ENCODE results near the gene METRN.

The METRN gene

GRCh38 chr16:714558-715476 is at the start of gene METRN:
Gene METRN (plus strand): TSS chr16:715118. CDS start chr16:715290, 172 bp downstream.
- peak; percentile 74 to 88 (median 75) for DNase-seq (ENCODE audit: low read depth in 3 of 3, low spot score in 1 of 3)

GRCh38 chr16:666572-666971 is 48.3 kb upstream of the METRN start:
- DNase-seq (ENCODE audit: low read depth in 3 of 3, low spot score in 1 of 3), result no peak

GRCh38 chr16:667113-667779 is 47.7 kb upstream of the METRN start:
- no peak for DNase-seq (ENCODE audit: low read depth in 3 of 3, low spot score in 1 of 3)

DNA sequence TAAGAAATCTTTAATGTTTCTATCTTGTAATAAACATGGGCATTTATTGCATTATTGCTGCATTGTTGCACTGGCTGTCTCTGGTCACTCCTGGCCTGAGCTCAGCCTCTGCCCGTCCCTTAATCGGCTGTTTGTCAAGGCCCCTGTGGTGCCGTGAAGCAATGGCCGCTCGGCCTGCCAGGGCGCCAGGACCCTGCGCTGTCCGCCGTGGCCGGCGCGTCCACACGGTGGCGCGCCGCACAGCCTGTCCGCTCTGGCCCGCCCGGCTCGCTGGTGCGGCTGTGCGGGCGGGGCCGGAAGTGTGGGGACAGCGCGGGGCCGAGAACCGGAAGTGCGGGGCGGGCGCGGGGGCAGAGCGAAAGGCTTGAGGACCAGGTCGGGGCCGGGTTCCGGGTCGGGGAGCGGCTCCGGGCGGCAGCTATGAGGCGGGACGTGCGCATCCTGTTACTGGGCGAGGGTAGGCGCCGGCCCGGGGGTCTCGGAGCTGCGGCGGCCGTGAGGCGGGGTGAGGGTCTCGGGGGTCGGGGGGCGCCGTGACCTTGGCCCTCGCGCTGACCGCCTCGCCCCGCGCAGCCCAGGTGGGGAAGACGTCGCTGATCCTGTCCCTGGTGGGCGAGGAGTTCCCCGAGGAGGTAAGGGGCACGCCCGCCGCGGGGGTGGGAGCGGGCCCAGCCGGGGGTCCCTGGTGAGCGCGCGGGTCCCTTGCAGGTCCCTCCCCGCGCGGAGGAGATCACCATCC is 47.0 kb upstream of the METRN start, which contains the start of gene RHOT2:
RHOT2 (plus strand) TSS at position 353 of the 739 bp plus-strand sequence; CDS start at position 421, 68 bp downstream.
- peak; percentile 77 to 95 (median 87) for DNase-seq (ENCODE audit: low read depth in 3 of 3, low spot score in 1 of 3)

DNA sequence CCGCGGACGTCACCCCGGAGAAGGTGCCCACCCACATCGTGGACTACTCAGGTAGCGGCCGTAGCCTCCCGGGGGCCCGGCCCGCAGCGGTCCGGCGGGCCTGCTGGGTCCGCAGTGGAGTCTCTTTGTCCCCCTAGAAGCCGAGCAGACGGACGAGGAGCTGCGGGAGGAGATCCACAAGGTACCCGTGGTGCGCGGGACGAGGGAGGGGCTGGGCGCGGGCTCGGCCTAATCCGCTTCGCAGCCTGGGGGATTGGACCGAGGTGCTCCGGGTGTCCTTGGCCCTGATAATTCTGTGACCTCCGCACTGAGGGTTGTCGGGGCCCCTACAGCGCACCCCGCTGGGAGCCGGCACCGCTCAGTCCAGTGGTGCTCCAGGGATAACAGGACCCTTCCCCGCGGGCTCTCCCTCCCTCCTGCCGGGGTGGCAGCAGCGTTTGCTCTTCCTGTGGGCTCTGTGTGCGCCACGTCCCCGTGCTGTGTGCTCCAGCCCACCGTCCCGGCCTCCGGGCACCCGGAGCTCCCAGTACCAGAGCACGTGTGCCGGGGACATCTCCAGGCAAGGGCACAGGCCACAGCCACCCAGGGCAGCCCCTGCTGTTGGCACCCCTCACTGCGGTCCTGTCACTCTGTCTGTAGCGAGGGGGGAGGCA is 46.3 kb upstream of the METRN start:
- DNase-seq (ENCODE audit: low read depth in 3 of 3, low spot score in 1 of 3), result no peak

DNA sequence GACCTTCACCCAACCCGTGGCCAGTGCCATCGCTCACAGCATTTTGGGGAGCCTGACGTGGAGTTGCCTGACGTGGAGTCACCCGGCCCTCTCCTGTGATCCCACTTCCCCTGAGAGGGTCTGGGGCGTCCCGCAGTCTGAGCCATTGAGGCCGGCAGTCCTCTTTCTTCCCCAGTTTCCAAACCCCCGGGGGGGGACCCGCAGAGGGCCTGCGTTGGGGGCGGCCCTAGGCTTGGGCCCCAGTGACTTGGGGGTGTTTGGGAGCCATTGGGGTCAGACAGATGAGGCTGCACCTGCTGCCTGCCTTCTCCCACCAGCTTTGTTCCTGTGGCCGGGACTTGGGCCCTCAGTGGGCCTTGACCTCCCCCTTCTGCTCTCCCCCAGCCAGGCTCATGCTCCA is 45.3 kb upstream of the METRN start:
- no peak for DNase-seq (ENCODE audit: low read depth in 3 of 3, low spot score in 1 of 3)

GRCh38 chr16:670485-671352 is 44.2 kb upstream of the METRN start:
- DNase-seq (ENCODE audit: low read depth in 3 of 3, low spot score in 1 of 3), result no peak

- DNase-seq (ENCODE audit: low read depth in 3 of 3, low spot score in 1 of 3), result no peak
Measured at GRCh38 chr16:671353-672131, 43.4 kb upstream of the METRN start.

- no peak for DNase-seq (ENCODE audit: low read depth in 3 of 3, low spot score in 1 of 3)
Measured at GRCh38 chr16:672371-672770, 42.5 kb upstream of the METRN start.

DNA sequence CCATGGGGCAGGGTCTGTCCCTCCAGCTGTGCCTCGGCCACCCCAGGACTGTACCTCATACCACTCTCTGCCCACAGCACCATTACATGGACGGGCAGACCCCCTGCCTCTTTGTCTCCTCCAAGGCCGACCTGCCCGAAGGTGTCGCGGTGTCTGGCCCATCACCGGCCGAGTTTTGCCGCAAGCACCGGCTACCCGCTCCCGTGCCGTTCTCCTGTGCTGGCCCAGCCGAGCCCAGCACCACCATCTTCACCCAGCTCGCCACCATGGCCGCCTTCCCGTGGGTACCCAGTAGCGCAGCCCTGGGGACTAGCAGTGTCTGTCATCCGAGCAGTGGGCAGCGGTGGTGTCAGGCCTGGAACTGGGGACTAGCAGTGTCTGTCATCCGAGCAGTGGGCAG is 42.1 kb upstream of the METRN start:
- DNase-seq (ENCODE audit: low read depth in 3 of 3, low spot score in 1 of 3), result no peak

DNA sequence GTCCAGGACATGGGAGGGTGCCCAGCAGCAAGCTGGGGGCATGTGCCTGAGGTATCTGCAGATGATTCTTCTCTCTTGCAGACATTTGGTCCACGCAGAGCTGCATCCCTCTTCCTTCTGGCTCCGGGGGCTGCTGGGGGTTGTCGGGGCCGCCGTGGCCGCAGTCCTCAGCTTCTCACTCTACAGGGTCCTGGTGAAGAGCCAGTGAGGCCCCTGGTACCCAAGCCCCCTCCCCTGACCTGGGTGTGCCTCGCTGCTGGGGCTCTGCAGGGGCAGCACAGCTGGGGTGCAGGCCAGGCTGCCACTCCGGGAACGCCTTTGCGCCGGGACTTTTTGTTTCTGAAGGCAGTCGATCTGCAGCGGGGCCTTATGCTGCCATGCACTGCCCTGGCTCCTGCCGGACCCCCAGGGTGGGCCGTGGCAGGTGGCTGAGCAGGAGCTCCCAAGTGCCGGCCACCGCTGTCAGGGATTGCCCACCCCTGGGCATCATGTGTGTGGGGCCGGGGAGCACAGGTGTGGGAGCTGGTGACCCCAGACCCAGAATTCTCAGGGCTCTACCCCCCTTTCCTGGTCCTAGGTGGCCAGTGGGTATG is 41.4 kb upstream of the METRN start:
- DNase-seq (ENCODE audit: low read depth in 3 of 3, low spot score in 1 of 3), result no peak

DNA sequence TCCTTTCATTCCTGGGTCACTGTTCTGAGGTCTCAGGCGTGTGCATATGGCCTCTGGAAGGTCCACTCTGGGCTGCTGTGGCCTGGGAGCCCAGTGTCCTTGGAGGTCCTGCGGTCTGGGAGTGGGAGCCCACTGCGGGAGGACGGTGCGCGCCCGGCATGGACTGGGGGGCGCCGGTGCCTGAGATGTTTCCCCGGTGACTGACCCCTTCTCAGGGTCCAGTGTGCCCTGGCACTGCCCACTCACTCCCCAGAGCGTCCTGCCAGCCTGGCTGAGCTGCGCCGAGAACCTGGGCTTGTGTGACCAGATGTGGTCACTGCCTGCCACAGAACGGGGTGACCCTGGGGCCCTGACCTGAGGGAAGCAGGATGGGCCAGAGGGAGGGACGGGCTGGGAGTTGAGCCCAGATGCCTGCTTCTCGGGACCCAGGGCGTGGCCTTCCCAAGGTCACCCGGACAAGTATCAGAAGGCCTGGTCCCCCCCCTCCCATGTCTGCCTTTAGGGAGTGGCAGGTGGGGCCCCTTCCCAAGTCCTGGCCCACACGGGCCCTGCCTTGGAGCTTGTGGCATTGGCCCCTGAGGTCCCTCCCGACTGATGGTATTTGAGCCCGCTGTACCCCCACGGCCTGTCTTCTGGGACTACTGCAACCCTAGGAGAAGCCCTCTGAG is 40.6 kb upstream of the METRN start:
- no peak for DNase-seq (ENCODE audit: low read depth in 3 of 3, low spot score in 1 of 3)

- DNase-seq (ENCODE audit: low read depth in 3 of 3, low spot score in 1 of 3), result no peak
Measured at GRCh38 chr16:674968-675883, 39.7 kb upstream of the METRN start, which contains the start of gene RHBDL1. Gene RHBDL1 (plus strand): TSS chr16:675671. CDS start chr16:675791, 120 bp downstream.

DNA sequence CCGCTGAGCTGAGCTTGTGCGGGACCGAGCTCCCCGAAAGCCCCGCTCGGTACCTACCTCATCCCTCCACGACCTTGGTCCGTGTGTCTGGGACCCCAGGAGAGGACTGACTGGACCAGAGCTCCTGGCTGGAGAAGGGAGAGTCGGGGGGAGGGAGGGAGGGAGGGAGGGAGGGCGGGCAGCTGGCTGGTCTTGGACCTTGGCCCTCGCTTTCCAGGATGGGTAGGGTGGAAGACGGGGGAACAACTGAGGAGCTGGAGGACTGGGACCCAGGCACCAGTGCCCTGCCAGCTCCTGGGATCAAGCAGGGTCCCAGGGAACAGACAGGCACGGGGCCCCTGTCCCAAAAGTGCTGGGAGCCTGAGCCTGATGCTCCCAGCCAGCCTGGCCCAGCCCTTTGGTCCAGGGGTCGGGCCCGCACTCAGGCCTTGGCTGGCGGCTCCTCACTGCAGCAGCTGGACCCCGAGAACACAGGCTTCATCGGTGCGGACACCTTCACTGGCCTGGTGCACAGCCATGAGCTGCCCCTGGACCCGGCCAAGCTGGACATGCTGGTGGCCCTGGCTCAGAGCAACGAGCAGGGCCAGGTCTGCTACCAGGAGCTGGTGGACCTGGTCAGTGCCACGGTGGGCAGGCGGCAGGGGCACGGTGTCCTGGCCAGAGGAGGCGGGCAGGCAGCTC is 38.9 kb upstream of the METRN start:
- no peak for DNase-seq (ENCODE audit: low read depth in 3 of 3, low spot score in 1 of 3)

DNA sequence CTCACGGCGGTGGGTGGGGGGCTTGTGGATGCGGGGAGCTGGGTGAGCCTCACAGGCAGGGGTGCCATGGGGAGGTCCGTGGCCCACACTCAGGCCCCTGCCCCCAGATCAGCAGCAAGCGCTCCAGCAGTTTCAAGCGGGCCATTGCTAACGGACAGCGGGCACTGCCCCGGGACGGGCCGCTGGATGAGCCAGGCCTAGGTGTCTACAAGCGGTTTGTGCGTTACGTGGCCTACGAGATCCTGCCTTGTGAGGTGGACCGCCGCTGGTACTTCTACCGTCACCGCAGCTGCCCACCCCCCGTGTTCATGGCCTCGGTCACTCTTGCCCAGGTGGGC is 38.4 kb upstream of the METRN start:
- DNase-seq (ENCODE audit: low read depth in 3 of 3, low spot score in 1 of 3), result no peak

DNA sequence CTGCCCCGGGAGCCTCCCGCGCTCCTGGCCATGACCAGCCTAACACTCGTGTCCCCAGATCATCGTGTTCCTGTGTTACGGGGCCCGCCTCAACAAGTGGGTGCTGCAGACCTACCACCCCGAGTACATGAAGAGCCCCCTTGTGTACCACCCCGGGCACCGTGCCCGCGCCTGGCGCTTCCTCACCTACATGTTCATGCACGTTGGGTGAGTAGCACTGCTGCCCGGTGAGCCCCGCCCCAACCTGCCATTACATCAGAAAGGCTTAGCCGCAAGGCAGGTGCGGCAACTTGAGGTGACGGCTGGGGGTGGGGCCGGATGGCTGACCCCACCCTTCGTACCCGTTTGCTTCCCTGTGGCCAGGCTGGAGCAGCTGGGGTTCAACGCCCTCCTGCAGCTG is 38.0 kb upstream of the METRN start:
- DNase-seq (ENCODE audit: low read depth in 3 of 3, low spot score in 1 of 3), result no peak

Data from stimulated activated CD4-positive, alpha-beta T cell treated with anti-CD3 and anti-CD28 coated beads, TNF-alpha, amount 100 ng/mL, for 1 hour (primary cell).